Omental fat pad (tissue), 4 donors: ENCODE data around the gene CACHD1. TPM values are rescaled to one million over a fixed set of nuclear protein-coding genes. Genes with fewer than 3 reads are reported as not detected.

ENCODE experiments used
- ATAC-seq: fragments of 150-250 bp; one replicate; pipeline ENCODE4 v1.9.1; 2016; ENCODE audit warnings: mild to moderate bottlenecking, moderate library complexity; ENCODE audit not compliant: low FRiP score
- DNase-seq: peaks from one replicate; pipeline ENCODE4 v3.0.0-alpha.2; 2019; ENCODE audit warnings: low spot score
- CTCF ChIP-seq, 3 donors: fragments of 450-650 bp; IDR thresholded peaks; one replicate each; pipeline ENCODE4 v1.5.1; 2016 to 2017; ENCODE audit warnings: antibody characterized with exemption in 3 of 3, mild to moderate bottlenecking in 3 of 3, moderate library complexity in 2 of 3
- total RNA-seq, 4 donors: library from RNA; depleted of rRNA; stranded (reverse); fragments of >200 nt; gene quantifications; one replicate each; pipeline ENCODE4 v1.1.0, GENCODE V29; 2016

The CACHD1 gene
- total RNA-seq, 4 donors from 2014 or later: 23.0 to 26.0 (median 23.9) TPM

- no peak for ATAC-seq
Measured at GRCh38 chr1:64569411-64569810, 99.5 kb downstream of the CACHD1 start.

GRCh38 chr1:64570267-64570855, 100.4 kb downstream of the CACHD1 start:
- no peak for DNase-seq
- no peak for TF ChIP-seq CTCF (IDR thresholded peaks at IDR 0.05)

More at GRCh38 chr1:64569411-64569810, 99.5 kb downstream of the CACHD1 start:
- no peak for TF ChIP-seq CTCF (IDR thresholded peaks at IDR 0.05)
- no peak for DNase-seq

GRCh38 chr1:64572222-64572900, 102.4 kb downstream of the CACHD1 start:
- DNase-seq (no peak), ATAC-seq (no peak)
- no peak for TF ChIP-seq CTCF (IDR thresholded peaks at IDR 0.05)

More at GRCh38 chr1:64570267-64570855, 100.4 kb downstream of the CACHD1 start:
- no peak for ATAC-seq

GRCh38 chr1:64574301-64574700, 104.4 kb downstream of the CACHD1 start:
- DNase-seq (no peak), ATAC-seq (no peak)
- no peak for TF ChIP-seq CTCF (IDR thresholded peaks at IDR 0.05)

GRCh38 chr1:64575881-64576676, 106.2 kb downstream of the CACHD1 start:
- no peak for ATAC-seq

More at GRCh38 chr1:64575881-64576676, 106.2 kb downstream of the CACHD1 start:
- no peak for DNase-seq
- no peak for TF ChIP-seq CTCF (IDR thresholded peaks at IDR 0.05)
